SU-DHL-6 (cell line): ENCODE results near the gene FANCL.

Experiments
- H2AFZ ChIP-seq: fragments of 200-600 bp; sonication (generic); 2 replicates; pipeline ENCODE4 v1.6.1; 2014; ENCODE audit warnings: low read depth, mild to moderate bottlenecking, moderate library complexity, mixed read lengths, antibody characterized with exemption, low read length; ENCODE audit not compliant: severe bottlenecking
- H3F3A ChIP-seq: fragments of 200-600 bp; shearing (Covaris generic); 2 replicates; pipeline ENCODE4 v1.6.0; 2016; ENCODE audit warnings: antibody characterized with exemption, mild to moderate bottlenecking; ENCODE audit not compliant: insufficient read depth
- H3K27ac ChIP-seq: fragments of 200-600 bp; sonication (generic); 2 replicates; pipeline ENCODE4 v1.5.1; 2016; ENCODE audit warnings: low read depth, mild to moderate bottlenecking, low read length, moderate library complexity, mixed read lengths
- H3K27me3 ChIP-seq: fragments of 200-600 bp; sonication (generic), shearing (Covaris generic); 2 replicates; pipeline ENCODE4 v1.6.0; 2014; ENCODE audit warnings: mild to moderate bottlenecking, low read length
- H3K36me3 ChIP-seq: fragments of 200-600 bp; sonication (generic); 2 replicates; pipeline ENCODE4 v1.6.1; 2014; ENCODE audit warnings: mild to moderate bottlenecking, low read length, mixed read lengths
- H3K4me2 ChIP-seq: fragments of 300-600, 200-600 bp; shearing (Covaris generic), sonication (generic); 2 replicates; pipeline ENCODE4 v1.6.0; 2014; ENCODE audit warnings: low read length, low read depth, mild to moderate bottlenecking; ENCODE audit not compliant: poor library complexity, severe bottlenecking
- H3K4me3 ChIP-seq: fragments of 200-600 bp; sonication (generic); 2 replicates; pipeline ENCODE4 v1.5.1; 2014; ENCODE audit warnings: antibody characterized with exemption, low read length, mild to moderate bottlenecking, mixed read lengths; ENCODE audit not compliant: insufficient read depth, poor library complexity, severe bottlenecking
- H3K79me2 ChIP-seq: fragments of 200-600 bp; sonication (generic); 2 replicates; pipeline ENCODE4 v1.6.1; 2014; ENCODE audit warnings: mild to moderate bottlenecking, low read length, moderate library complexity; ENCODE audit not compliant: insufficient read depth
- H3K9ac ChIP-seq: fragments of 200-600 bp; sonication (generic); 2 replicates; pipeline ENCODE4 v1.7.0; 2014; ENCODE audit warnings: mild to moderate bottlenecking, low read length
- H3K9me2 ChIP-seq: fragments of 200-600 bp; sonication (generic); replicated peaks from 2 replicates; pipeline ENCODE4 v1.6.1; 2014; ENCODE audit warnings: low read length; ENCODE audit not compliant: insufficient read depth
- H3K9me3 ChIP-seq: fragments of 200-600 bp; sonication (generic); 2 replicates; pipeline ENCODE4 v1.6.1; 2014; ENCODE audit warnings: low read length, mixed read lengths; ENCODE audit not compliant: insufficient read depth
- H4K20me1 ChIP-seq: fragments of 200-600 bp; sonication (generic); 2 replicates; pipeline ENCODE4 v1.6.1; 2014; ENCODE audit warnings: low read depth, mild to moderate bottlenecking, antibody characterized with exemption, low read length, moderate library complexity, mixed read lengths
- EZH2phosphoT487 ChIP-seq: fragments of 200-600 bp; sonication (generic), shearing (Covaris generic); conservative IDR thresholded peaks from 2 replicates; pipeline ENCODE4 v1.6.1; 2018; ENCODE audit warnings: mild to moderate bottlenecking, antibody characterized with exemption, low read length, moderate library complexity, mixed read lengths
- TF ChIP-seq, protein P1 (sequence below): fragments of 200-600 bp; sonication (generic); IDR thresholded peaks from one replicate; pipeline ENCODE4 v1.5.1; 2017; ENCODE audit warnings: antibody characterized with exemption, mild to moderate bottlenecking, low read length, moderate library complexity; ENCODE audit not compliant: insufficient read depth, poor library complexity, severe bottlenecking

FANCL gene

DNA sequence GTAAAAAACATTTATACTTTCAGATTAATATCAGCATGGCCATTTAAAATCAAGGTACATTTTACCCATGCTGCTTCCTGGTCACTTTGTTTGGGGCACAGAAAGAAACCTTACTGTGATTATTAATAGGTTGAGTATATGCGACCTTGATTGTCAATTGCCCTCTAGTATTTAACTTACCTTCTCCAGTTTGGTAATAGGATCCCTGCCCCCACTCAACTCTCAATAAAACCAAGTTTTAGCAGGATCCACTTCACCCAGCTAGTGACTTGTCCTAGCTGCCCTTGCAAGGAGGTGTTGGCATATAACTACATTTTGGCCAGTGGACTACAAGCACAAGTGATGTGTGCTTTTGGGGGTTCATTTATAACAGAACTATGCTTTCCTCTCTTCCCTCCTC lies 34.3 kb downstream of the FANCL start:
- Histone ChIP-seq H3K9me3 (no peaks in the 10 kb centered on the region), H3K9me2 (no peaks in the 10 kb centered on the region), H2AFZ (no peak overlapping the region), H4K20me1 (no peaks in the 10 kb centered on the region), H3F3A (no peaks in the 10 kb centered on the region), H3K9ac (no peak overlapping the region), H3K79me2 (no peaks in the 10 kb centered on the region), H3K27ac (no peak overlapping the region), H3K4me3 (no peak overlapping the region), H3K4me2 (no peak overlapping the region), H3K36me3 (peaks cover 11% of the 10 kb centered on the region), H3K27me3 (no peaks in the 10 kb centered on the region)
- TF ChIP-seq EZH2phosphoT487: no peak
- TF ChIP-seq, protein P1, sequence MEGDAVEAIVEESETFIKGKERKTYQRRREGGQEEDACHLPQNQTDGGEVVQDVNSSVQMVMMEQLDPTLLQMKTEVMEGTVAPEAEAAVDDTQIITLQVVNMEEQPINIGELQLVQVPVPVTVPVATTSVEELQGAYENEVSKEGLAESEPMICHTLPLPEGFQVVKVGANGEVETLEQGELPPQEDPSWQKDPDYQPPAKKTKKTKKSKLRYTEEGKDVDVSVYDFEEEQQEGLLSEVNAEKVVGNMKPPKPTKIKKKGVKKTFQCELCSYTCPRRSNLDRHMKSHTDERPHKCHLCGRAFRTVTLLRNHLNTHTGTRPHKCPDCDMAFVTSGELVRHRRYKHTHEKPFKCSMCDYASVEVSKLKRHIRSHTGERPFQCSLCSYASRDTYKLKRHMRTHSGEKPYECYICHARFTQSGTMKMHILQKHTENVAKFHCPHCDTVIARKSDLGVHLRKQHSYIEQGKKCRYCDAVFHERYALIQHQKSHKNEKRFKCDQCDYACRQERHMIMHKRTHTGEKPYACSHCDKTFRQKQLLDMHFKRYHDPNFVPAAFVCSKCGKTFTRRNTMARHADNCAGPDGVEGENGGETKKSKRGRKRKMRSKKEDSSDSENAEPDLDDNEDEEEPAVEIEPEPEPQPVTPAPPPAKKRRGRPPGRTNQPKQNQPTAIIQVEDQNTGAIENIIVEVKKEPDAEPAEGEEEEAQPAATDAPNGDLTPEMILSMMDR: no peak

- TF ChIP-seq, protein P1: no peak
- TF ChIP-seq EZH2phosphoT487: no peak
- Histone ChIP-seq H3K9me3 (no peaks in the 10 kb centered on the region), H3K79me2 (no peaks in the 10 kb centered on the region), H3K9me2 (no peaks in the 10 kb centered on the region), H3K36me3 (peaks cover 22% of the 10 kb centered on the region; the same call in 1 of the 2 replicates), H3K4me3 (no peak overlapping the region), H3K27me3 (no peaks in the 10 kb centered on the region), H3F3A (no peaks in the 10 kb centered on the region), H2AFZ (no peak overlapping the region), H3K27ac (no peak overlapping the region), H3K4me2 (no peak overlapping the region), H4K20me1 (no peaks in the 10 kb centered on the region), H3K9ac (no peak overlapping the region)
Observed at GRCh38 chr2:58204195-58204959, 36.7 kb downstream of the FANCL start.

- Histone ChIP-seq H4K20me1 (no peaks in the 10 kb centered on the region), H3K4me3 (no peak overlapping the region), H3K9me3 (no peaks in the 10 kb centered on the region), H3K36me3 (peaks cover 22% of the 10 kb centered on the region; the same call in 1 of the 2 replicates), H3K9ac (no peak overlapping the region), H3K9me2 (no peaks in the 10 kb centered on the region), H3K27me3 (no peaks in the 10 kb centered on the region), H3K79me2 (no peaks in the 10 kb centered on the region), H2AFZ (no peak overlapping the region), H3K4me2 (no peak overlapping the region), H3F3A (no peaks in the 10 kb centered on the region), H3K27ac (no peak overlapping the region)
- TF ChIP-seq, protein P1: no peak
- TF ChIP-seq EZH2phosphoT487: no peak
Observed at GRCh38 chr2:58203018-58203417, 38.1 kb downstream of the FANCL start.
